HG02588 (cell line): ENCODE measurements around the gene TCN2.
"Not testable (repeated sequence)": the region's sequence is repeated elsewhere in the genome, so short reads cannot be mapped to it uniquely, and the experiment has no call there.

Experiments
- ATAC-seq: cut with Tn5 transposase; IDR thresholded peaks from one replicate; pipeline ENCODE4 v1.9.1; 2021; ENCODE audit warnings: mild to moderate bottlenecking, moderate library complexity; ENCODE audit not compliant: unreplicated experiment

The TCN2 gene

DNA sequence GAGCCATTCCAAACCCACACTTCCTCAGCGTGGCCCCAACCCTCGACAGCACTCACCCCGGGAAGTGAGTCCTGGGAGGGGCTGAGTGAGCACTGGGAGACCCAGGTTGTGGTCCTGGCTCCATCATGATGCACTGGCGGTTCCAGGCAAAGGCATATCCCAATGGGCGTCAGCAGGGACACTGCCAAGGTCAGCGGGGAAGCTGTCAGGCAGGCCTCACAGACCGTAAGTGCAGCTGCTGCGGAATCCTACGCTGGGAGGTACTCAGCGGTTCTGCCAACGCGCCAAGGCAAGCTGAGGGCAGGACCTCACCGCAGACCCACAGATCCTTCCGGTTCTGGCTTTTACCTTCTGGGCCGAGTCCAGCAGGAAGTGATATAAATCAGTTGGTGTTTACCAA is 31.1 kb upstream of the TCN2 start:
- no peak for ATAC-seq

DNA sequence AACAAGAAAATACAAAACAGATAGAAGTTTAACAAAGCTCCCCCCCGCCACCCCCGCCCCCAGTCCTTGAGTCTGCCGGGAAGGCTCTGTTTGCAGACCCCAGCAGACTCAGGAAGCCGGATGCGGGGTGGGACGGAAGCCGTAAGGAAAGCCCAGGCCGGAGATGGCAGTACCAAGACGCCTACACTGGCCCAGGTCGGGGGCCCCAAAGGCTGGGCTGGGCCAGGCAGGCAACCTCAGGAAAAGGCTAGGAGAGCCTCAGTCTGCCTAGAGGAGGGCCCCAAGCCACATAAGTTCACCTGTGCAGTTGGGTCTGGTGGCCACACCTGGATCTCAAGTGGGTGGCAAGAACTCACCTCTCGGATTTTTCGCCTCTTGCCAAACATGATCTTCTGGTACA is 28.5 kb upstream of the TCN2 start:
- no peak for ATAC-seq

GRCh38 chr22:30580896-30581295 is 26.1 kb upstream of the TCN2 start:
- no peak for ATAC-seq

DNA sequence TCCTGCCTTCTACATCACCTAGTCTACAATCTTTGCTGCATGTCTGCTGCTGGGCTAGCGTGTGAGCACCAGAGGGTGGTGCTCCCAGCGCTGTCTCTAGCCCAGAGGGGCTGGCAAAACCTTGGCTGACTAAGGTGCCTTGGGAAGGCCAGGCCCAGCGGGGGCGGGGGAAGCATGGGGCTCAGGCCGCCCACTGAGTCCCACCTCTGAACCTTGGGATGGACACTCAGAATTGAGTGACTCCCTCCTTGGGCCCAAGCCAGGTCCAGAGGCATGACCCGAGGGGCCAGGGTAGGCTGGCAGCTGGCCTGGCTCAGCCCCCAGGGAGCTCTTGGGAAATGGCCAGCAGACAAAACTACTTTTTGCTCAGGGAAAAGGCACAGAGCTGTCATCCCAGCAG is 24.9 kb upstream of the TCN2 start:
- ATAC-seq, result no peak

GRCh38 chr22:30582788-30583545 is 24.0 kb upstream of the TCN2 start:
- ATAC-seq, result no peak

DNA sequence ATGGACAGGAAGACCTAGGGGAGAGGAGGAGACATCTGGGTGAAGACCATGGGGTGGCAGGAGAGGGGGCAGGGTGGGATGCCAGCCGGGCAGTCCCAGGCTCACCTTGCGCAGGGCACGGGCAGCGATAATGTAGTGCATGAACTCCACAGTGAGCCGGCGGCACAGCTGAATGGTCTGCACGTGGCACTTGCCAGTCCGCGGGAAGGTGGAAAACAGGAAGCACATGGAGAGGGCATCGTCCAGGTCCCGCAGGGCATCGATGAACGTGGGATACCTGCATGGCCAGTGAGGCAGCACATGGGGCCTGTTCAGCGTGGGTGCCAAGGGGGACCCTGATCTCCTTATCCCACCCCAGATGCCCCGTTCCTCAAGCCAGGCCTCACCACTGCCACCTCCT is 22.5 kb upstream of the TCN2 start:
- no peak for ATAC-seq

DNA sequence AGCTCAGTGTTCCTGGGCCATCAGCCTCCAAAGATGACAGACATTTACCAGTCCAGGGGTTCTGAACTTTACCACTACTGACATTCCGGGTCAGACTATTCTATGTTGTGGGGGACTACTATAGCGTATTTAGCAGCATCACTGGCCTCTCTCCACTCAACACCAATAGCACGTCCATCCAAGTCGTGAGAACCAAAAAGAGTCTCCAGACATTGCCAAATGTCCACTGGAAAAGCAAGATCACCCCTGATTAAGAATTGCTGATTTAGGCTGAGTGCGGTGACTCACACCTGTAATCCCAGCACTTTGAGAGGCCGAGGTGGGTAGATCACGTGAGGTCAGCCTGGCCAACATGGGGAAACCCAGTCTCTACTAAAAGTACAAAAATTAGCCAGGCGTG is 20.6 kb upstream of the TCN2 start:
- ATAC-seq, result no peak

DNA sequence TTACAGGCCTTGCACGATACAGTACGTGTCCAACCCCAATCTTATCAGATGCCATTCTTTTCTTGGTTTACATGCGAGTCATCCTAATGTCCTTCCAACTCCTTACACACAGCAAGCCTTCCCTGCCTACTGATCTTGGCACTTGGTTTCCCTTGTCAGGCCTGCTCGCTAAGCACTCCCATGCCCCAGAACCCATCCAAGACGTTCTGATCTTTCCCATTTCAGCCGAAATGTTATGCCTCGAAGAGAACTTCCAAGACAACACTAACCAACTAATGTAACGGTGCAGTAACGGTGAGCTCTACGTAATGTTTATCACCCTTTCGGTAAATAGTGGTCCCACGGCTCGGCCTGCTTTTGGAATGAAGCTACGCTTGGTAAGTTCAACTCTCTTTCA is 15.8 kb upstream of the TCN2 start:
- no peak for ATAC-seq

DNA sequence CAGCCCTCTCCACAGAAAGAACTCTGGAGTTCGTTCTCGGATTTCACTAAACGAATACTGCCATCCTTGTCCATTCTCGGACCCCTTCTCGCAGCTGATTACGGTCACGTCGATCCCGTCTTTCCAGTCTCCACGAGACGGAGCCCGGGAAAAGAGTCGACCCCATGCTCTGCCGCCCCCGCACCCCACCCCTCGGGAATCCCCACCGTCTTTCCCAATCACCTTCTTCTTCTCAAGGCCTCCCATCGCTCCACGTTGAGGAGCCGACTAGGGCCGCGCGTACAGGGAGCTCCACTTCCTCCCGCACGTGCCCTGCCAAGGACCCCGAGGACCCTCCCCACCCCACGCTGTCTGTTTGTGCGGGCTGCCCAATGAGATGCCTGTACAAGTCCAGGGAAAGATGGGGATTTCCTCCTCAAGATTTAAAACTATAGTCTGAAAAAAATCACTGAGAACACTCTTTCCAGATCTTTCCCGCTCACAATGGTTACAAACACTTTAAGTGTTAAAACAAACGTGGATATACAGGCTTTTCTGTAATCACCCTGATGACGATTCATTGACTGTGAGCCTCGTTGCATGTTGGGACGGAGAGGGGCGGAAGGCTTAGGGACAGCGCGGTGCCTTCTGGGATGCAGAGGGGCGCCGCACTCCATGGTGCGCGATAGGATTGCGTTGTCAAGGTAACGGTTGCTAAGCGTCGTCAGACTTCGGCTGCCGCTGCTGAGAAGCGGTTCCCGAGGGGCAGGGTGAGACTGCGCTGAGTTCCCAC is 15.2 kb upstream of the TCN2 start, which contains the start of gene PES1:
Gene PES1, minus strand, starts transcription at position 323 of the 772 bp plus-strand sequence. Its CDS starts 77 bp downstream, at position 246.
- peak; percentile 96 for ATAC-seq

- not testable (repeated sequence) for ATAC-seq
Observed at GRCh38 chr22:30592360-30592713, 14.6 kb upstream of the TCN2 start.

DNA sequence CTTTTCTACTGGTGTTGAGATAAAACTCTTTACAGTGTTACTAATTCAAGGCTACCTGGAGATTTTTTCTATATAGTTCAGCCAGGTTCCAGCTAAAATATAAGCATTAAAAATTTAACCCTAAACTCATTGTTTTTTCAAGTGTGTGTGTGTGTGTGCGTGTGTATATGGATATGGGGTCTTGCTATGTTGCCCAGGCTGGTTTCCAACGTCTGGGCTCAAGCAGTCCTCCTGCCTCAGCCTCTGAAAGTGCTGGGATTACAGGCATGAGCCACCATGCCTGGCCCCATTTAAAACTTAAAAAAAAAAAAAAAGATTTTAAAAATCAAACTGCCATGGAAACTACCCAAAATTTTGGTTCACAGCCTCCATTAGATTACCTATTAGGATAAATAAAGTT is 10.8 kb upstream of the TCN2 start:
- no peak for ATAC-seq

DNA sequence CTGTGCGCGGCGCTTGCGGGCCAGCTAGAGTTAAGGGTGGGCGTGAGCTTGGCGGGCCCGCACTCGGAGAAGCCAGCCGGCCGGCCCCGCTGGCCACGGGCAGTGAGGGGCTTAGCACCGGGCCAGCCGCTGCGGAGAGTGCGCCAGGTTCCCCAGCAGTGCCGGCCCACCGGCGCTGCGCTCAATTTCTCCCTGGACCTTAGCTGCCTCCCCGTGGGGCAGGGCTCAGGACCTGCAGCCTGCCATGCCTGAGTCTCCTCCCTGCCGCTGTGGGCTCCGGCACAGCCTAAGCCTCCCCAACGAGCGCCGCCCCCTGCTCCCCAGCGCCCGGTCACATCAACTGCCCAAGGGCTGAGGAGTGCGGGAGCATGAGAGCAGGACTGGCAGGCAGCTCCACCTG is 10.1 kb upstream of the TCN2 start:
- ATAC-seq, result no peak

GRCh38 chr22:30598986-30599385 is 8.0 kb upstream of the TCN2 start:
- no peak for ATAC-seq

DNA sequence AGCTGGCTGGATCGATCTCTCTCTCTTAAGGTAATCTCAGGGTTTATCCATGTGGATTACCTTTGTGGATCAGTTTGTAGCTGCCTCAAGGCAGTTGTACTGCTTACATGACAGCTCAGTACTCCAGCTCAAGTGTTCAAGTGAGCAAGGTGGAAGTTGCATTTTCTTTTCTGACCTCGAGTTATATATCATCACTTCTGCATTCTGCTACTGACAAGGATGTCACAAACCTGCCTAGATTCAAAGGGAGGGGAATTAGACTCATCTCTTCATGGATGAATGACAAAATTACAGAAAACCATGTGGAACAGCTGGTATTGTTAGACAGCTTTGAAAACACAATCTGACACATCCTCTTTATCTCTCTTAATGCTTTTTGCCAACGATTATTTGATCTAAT is 6.1 kb upstream of the TCN2 start:
- no peak for ATAC-seq

GRCh38 chr22:30601464-30601863 is 5.5 kb upstream of the TCN2 start:
- ATAC-seq, result no peak

DNA sequence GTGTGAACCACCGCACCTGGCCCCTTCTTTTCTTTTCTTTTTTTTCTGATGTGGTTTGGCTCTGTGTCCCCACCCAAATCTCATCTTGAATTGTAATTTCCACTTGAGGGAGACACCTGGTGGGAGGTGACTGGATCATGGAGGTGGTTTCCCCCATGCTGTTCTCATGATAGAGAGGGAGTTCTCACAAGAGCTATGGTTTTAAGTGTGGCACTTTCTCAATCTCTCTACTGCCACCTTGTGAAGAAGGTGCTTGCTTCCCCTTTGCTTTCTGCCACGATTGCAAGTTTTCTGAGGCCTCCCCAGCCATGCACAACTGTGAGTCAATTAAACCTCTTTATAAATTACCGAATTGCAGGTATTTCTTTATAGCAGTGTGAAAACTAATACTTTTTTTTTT is 4.9 kb upstream of the TCN2 start:
- ATAC-seq, result no peak

DNA sequence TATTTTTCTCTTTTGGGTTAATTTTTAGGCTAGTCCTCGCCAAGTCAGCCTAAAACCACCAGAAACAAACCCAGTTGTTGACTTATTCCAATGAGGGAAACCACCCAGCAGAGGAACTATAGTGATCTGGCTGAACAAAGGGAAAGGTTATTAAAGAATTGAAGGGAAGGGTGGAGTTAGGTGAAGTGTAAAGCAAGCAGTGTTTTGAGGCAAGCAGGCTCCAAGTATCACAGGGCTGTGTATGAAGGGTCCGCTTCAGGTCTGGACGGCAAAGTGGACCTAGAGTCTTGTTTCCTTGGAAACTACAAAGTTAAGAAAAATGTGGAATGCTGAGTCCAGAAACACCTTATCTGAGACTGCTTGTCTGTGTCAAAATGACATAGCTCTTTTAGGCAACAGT is 3.2 kb upstream of the TCN2 start:
- ATAC-seq, result no peak

DNA sequence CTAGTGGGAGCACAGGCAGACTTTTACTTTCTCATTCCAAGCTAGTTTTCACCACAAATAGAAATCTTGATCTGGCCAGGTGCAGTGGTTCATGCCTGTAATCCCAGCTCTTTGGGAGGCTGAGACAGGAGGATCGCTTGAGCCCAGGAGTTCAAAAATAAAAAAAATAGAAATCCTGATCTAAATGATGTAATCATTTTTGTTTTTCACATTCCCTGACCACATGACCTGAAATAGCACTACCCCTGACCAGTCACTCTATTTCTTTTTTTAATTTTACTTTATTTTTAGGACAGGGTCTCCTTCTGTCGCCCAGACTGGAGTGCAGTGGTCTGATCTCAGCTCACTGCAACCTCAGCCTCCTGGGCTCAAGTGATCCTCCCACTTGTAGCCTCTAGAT is 2.3 kb upstream of the TCN2 start:
- no peak for ATAC-seq

- ATAC-seq, result no peak
Observed at GRCh38 chr22:30605449-30606110, 1.4 kb upstream of the TCN2 start.

- ATAC-seq, result no peak
Observed at GRCh38 chr22:30607300-30607930, 441 bp downstream of the TCN2 start.

- ATAC-seq, result no peak
Observed at GRCh38 chr22:30607939-30608338, 965 bp downstream of the TCN2 start.
